GM12892 (cell line): Measurements from ENCODE around the gene ZBTB24.

ENCODE experiments used
- DNase-seq: peaks from one replicate; pipeline ENCODE4 v3.0.0; 2011; ENCODE audit not compliant: insufficient read length
- FAIRE-seq: peaks from 2 replicates; lab custom pipeline; 2011; peaks lifted over from hg19 to GRCh38; lab: Jason Lieb, UNC
- POLR2A ChIP-seq: IDR thresholded peaks from 2 replicates; pipeline ENCODE4 v1.6.1; 2011; ENCODE audit warnings: low read depth, low read length, control low read depth
- POLR2AphosphoS5 ChIP-seq: IDR thresholded peaks from 2 replicates; pipeline ENCODE4 v1.6.1; 2011; ENCODE audit warnings: low read depth, low read length, control low read depth
- TAF1 ChIP-seq: IDR thresholded peaks from 2 replicates; pipeline ENCODE4 v1.6.1; 2011; ENCODE audit warnings: low read depth, mild to moderate bottlenecking, control low read depth, low read length, borderline replicate concordance

The ZBTB24 gene

DNA sequence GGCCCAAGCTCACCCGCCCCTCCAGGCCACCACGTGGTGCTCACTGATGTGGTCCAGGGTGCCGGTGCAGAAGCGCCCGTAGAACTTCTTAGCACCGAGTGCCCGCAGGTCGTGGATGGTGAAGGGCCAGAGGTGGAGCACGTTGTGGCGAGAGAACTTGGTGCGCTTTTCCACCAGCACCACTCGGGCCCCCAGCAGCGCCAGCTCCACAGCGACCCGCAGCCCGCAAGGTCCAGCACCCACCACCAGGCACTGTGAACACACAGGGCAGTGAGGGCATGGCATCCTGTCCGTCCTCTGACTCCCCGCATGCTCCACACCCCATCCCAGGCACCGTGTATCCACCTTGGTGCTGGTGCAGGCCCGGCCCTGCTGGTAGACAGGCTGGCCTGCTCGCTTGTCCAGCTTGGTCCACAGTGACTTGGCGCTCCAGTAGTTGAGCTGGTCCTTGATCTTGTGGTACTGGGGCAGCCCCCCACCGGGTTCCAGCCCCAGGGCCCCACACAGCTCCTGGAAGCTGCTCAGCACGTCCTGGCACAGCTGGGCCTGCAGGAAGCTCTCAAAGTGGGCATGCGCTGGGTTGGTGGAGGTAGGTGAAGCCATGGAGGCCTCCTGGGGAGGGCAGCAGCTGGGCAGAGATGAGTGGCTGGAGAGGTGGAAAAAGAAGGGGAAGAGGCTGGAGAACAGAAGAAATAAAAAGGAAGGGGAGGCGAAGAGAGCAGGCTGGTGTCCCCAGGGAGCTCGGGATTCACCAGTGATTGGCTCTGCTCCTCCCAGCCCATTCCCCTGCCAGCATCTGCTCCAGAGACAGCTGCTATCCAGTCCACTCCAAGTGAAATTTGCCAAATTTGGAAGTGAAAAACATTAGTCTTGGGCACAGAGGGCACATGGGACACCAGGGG lies 29.2 kb downstream of the ZBTB24 start:
- DNase-seq (no peak), FAIRE-seq (no peak)
- TF ChIP-seq POLR2AphosphoS5, result no peak
- TF ChIP-seq POLR2A, result peak; percentile 12; the same call in 1 of the 2 replicates
- TF ChIP-seq TAF1, result no peak

DNA sequence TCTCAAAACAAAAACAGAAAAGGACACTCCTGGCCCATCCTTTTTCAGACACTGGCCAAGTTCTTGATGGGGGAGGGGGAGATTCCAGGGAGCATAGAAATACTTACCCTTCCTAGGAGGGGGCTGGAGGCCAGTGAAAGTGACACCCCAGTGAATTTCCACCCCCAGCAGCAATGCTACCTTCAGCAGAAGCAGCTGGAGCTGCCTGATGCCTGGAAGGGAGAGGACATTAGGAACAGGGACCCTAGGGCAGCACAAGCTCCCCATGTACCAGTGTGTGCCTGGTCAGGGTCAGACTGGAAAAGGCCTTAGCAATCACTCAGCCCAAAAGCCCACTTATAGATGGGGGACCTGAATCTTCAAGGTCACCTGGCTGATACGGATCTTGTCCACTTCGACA lies 29.9 kb downstream of the ZBTB24 start:
- TF ChIP-seq TAF1 (no peak), POLR2A (no peak), POLR2AphosphoS5 (no peak)
- no peak for FAIRE-seq
- DNase-seq, result no peak

DNA sequence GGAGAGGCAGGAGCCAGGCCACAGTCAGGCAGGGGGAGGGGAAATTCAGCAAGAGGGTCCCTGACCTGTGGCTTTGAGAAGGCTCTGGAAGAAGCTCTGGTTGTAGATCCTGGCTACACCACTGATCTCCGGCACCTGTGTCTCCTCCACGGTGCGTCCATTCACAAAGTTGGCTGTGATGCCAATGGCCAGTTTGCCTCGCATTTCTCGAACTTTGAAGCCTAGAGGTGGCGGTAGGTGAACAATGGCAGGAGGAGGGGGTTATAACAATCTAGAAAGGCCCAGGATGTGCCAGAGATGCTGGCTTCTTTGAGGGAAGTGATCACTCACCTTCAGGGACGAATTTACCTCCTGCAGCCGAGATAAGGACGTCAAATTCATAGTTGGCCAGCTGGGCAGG lies 30.8 kb downstream of the ZBTB24 start:
- FAIRE-seq, result no peak
- DNase-seq, result no peak
- TF ChIP-seq TAF1, result no peak
- no peak for TF ChIP-seq POLR2AphosphoS5
- TF ChIP-seq POLR2A, result no peak

DNA sequence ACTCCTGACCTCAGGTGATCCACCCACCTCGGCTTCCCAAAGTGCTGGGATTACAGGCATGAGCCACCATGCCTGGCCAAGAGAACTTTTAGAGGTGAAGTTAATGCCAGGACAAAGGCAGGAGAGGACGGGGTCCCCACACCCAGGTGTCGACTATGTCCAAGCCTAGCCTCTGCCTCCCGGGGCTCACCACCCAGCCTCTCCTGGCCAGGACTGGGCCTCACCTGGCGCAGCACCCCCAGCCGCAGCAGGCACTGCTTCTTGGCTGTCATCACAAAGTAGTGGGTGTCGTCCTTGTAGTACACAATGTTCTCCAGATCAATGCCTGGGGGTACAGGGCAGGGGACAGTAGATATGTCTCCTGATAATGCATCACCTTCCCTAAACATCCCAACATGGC lies 31.6 kb downstream of the ZBTB24 start:
- DNase-seq (no peak), FAIRE-seq (no peak)
- TF ChIP-seq TAF1 (no peak), POLR2AphosphoS5 (no peak), POLR2A (no peak)

DNA sequence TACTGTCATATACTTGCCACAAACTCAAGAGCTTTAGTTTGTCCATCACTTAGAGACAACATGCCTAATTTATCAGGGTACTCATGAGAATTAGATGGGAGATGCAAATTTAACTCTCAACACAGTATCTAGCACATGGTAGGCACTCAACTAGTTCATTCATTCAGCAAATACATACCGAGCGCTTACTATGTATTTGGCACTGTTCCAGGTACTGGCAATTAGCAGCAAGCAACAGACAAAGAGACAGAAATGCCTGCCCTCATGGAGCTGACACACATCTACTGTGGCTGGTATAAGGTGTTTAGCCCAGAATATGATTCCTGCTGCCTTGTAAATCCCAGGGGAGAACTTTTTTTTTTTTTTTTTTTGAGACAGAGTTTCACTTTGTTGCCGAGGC lies 32.2 kb downstream of the ZBTB24 start:
- DNase-seq (no peak), FAIRE-seq (no peak)
- TF ChIP-seq POLR2A, result no peak
- no peak for TF ChIP-seq TAF1
- no peak for TF ChIP-seq POLR2AphosphoS5

DNA sequence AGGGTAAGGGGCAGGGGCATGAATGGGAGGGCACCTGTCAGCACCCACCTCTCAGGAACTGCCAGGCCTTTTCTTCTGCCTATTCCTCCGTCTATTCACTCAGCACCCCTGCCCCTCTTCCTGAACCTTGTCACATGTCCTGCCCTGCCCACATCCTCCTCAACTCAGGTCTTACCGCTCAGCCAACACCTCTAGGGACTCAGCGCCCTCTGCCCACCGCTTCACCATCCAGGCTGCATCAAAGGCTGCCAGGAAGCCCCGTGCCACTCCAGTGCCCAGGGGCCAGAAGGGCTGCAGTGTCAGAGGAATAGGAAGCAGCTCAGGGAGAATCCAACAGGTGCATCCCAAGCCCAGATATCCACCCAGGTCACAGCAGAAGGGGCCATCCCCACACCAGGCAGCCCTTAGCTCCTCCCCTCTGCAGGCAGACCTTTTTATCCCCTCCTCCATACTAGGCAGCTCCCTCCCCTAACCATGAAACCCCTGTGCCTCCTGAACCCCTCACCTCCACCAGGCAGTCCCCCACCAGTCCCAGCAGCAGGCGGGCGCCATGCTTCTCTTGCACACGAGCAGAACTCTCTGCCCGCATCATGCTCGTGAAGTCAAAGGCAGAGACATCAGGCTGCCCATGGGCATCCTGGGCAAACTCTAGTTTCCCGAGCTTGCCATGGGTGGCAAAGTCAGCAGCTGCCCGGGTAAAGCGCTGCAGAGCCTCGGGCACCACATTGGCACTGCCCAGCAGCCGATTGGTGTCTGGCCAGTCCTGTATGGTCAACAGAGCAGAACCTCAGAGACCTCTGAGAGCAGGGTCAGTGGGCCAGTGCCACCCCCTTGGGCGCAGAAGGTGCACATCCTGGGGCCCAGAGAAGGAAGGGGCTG lies 33.0 kb downstream of the ZBTB24 start:
- no peak for DNase-seq
- no peak; the same call in 1 of the 2 replicates for TF ChIP-seq POLR2A
- TF ChIP-seq POLR2AphosphoS5, result no peak; the same call in 1 of the 2 replicates
- TF ChIP-seq TAF1, result no peak
- FAIRE-seq, result peak; percentile 38

DNA sequence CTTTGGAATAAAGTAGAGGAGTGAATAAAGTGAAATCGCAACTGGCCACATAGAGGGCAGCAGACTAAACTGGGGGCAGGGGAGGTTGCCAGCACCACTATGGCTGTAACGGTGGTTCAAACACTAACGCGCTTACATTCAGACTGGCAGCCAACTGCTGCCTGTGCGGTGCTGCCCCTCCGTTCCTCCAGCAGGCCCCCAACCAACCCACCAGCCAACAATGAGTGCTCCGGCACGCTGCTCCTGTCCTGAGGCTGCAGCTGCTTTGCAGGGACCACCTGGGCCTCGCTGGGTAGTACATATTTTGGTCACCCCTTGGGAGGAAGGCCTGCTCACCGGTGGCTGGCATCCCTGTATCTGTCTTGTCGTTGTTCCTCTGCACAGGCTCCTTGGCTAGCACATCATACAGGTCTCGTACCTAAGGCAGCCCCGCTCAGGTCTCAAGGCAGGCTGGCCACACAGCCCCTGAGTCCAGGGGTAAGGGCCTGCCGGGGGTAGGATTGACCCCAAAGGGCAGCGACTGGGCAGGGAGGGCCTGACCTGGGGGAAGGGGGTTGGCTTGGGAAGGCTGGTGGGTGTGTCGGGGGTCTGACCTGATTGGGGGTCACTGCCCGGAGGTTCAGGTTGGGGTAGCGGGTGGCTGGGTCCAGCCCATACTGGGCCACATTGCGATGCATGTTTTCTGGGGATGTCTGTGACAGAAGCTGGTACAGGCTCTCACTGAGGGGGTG lies 33.8 kb downstream of the ZBTB24 start:
- no peak for FAIRE-seq
- no peak for DNase-seq
- TF ChIP-seq POLR2A, result 0 out of 2 replicates have a peak, but pooled peaks have one; percentile 5
- TF ChIP-seq TAF1, result no peak

DNA sequence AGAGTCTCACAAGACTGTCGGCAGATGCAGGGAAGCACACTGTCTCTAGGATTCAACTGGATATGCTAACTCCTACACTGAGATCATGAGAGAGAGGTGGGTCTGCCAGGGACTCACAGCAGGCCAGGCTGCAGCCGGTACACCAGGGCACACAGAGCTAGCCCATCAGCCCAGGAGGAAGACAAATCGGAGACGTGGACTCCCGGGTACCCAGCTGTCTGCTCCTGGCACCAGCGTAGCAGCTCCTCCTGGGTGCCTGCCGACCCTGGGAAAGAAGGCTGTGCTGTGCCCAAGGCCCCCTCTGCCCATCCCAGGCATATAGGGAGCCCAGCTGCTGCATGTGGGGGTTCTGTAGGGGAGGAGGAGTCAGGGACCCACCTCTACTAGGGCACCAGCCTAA lies 34.4 kb downstream of the ZBTB24 start:
- no peak for DNase-seq
- TF ChIP-seq POLR2A, result no peak
- TF ChIP-seq TAF1, result no peak
- no peak; the same call in 1 of the 2 replicates for TF ChIP-seq POLR2AphosphoS5
- FAIRE-seq, result no peak

DNA sequence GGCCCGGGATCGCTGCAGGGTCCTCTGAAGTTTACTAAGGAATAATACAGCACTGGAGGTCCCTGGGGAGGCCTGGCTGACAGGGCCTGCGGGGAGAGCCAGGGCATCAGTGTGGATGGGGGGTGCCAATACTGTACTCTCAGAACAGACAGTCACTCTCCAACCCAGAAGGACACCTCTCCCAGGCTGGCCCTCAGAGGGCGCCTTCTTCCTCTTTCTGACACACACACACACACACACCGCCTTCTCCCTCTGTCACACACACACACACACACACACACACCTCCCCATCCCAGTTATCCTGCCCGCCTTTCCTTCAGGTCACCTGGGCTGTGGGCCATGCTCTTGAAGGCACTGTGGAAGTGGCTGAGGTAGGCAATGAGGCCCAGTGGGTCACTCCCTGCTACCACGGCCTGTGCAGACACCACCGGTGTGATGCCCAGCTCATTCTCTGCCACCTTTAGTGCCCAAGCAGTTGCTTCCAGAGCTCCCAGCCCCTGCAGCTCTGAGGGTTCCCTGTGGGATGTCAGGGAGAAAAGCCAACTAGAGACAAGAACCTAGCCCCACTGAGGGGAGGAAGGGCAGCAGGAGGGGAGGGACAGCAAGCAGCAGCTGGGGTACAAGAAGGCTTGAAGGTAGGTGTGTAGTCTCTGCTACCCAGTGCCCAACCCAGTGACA lies 35.0 kb downstream of the ZBTB24 start:
- FAIRE-seq (no peak), DNase-seq (no peak)
- TF ChIP-seq POLR2AphosphoS5, result no peak; the same call in 1 of the 2 replicates
- no peak for TF ChIP-seq POLR2A
- TF ChIP-seq TAF1, result no peak

DNA sequence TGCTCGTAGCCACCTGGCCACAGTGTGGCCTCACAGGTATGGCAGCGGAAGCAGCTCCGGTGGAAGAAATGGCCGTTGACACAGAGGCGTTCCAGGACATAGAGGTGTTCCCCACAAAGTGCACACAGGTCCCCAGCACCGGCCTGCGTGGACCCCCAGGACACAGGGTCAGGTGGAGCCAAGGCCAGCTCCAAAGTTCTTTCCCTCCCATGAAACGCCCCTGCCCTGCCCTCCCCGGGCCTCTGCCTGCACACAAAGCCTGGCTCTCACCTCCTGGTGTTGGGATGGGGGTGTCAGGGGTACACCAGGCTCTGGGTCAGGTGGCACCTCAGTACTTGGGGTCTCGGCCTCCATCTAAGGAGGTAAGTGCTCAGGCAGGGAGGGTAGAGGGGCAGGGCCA lies 35.9 kb downstream of the ZBTB24 start:
- FAIRE-seq, result no peak
- no peak for TF ChIP-seq POLR2A
- no peak for TF ChIP-seq POLR2AphosphoS5
- no peak for TF ChIP-seq TAF1

More for the DNA sequence above, 35.9 kb downstream of the ZBTB24 start:
- no peak for DNase-seq
